WTC11 (cell line): ENCODE data around the gene SCPEP1. TPM values are rescaled to one million over a fixed set of nuclear protein-coding genes. Genes with fewer than 3 reads are reported as not detected.

Experiments used
- ATAC-seq: fragments of 200-7000 bp; cut with Tn5 transposase; 2 replicates; pipeline ENCODE4 v1.10.0; 2021; ENCODE audit warnings: mild to moderate bottlenecking, moderate library complexity
- CTCF ChIA-PET: fragments of 300-600 bp; sonication (Branson Sonifier 250); formaldehyde crosslinking; loops from one replicate; lab custom pipeline; 2021; ENCODE audit warnings: antibody characterized with exemption; lab: Charles Lee
- POLR2A ChIA-PET: fragments of 350-600 bp; sonication (Branson Sonifier 250); formaldehyde crosslinking; loops from one replicate; lab custom pipeline; 2021; ENCODE audit warnings: antibody characterized with exemption; lab: Charles Lee
- DNase-seq: peaks from one replicate; pipeline ENCODE4 v3.0.0; 2021; ENCODE audit warnings: low spot score
- H3K27ac Mint-ChIP-seq: 2 replicates; pipeline ENCODE4 v1.8.0; 2021; ENCODE audit warnings: mixed read lengths
- H3K27me3 Mint-ChIP-seq: 2 replicates; pipeline ENCODE4 v1.8.0; 2021; ENCODE audit warnings: low read depth, mild to moderate bottlenecking, moderate library complexity, mixed read lengths
- H3K36me3 Mint-ChIP-seq: 2 replicates; pipeline ENCODE4 v1.8.0; 2021; ENCODE audit warnings: mixed read lengths
- H3K4me1 Mint-ChIP-seq: 2 replicates; pipeline ENCODE4 v1.8.0; 2022; ENCODE audit warnings: mixed read lengths
- H3K4me3 Mint-ChIP-seq: 2 replicates; pipeline ENCODE4 v1.8.0; 2021; ENCODE audit warnings: mild to moderate bottlenecking, moderate library complexity, mixed read lengths
- H3K9me3 Mint-ChIP-seq: 2 replicates; pipeline ENCODE4 v1.8.0; 2021; ENCODE audit warnings: mixed read lengths
- ARID4B ChIP-seq: sonication (generic); formaldehyde crosslinking; IDR thresholded peaks from 2 replicates; pipeline ENCODE4 v1.8.0; 2023; ENCODE audit warnings: missing genetic modification reagents, mild to moderate bottlenecking, borderline replicate concordance
- ELF4 ChIP-seq: sonication (generic); formaldehyde crosslinking; IDR thresholded peaks from 2 replicates; pipeline ENCODE4 v1.8.1; 2022; ENCODE audit warnings: low read depth, mild to moderate bottlenecking, moderate library complexity, missing genetic modification reagents
- ESRRA ChIP-seq: sonication (generic); formaldehyde crosslinking; IDR thresholded peaks from 2 replicates; pipeline ENCODE4 v1.8.1; 2022; ENCODE audit warnings: mild to moderate bottlenecking, missing genetic modification reagents, borderline replicate concordance
- ETV6 ChIP-seq: sonication (generic); formaldehyde crosslinking; IDR thresholded peaks from 2 replicates; pipeline ENCODE4 v1.8.1; 2022; ENCODE audit warnings: mild to moderate bottlenecking, missing genetic modification reagents
- FOXK1 ChIP-seq: sonication (generic); formaldehyde crosslinking; IDR thresholded peaks from 2 replicates; pipeline ENCODE4 v1.8.0; 2022; ENCODE audit warnings: mild to moderate bottlenecking, moderate library complexity, missing genetic modification reagents
- FOXP1 ChIP-seq: sonication (generic); formaldehyde crosslinking; IDR thresholded peaks from 2 replicates; pipeline ENCODE4 v1.8.0; 2022; ENCODE audit warnings: missing genetic modification reagents, mild to moderate bottlenecking, moderate library complexity, borderline replicate concordance
- GRHL2 ChIP-seq: fragments of 250-450 bp; sonication (Bioruptor Pico); IDR thresholded peaks from 2 replicates; pipeline ENCODE4 v1.8.0; 2022; ENCODE audit warnings: mild to moderate bottlenecking, moderate library complexity; ENCODE audit not compliant: insufficient replicate concordance, severe bottlenecking
- JUN ChIP-seq: sonication (generic); formaldehyde crosslinking; IDR thresholded peaks from 2 replicates; pipeline ENCODE4 v1.8.0; 2023; ENCODE audit warnings: mild to moderate bottlenecking, missing genetic modification reagents
- MAX ChIP-seq: sonication (generic); formaldehyde crosslinking; IDR thresholded peaks from 2 replicates; pipeline ENCODE4 v1.8.0; 2022; ENCODE audit warnings: mild to moderate bottlenecking, missing genetic modification reagents
- MYBL2 ChIP-seq: sonication (generic); formaldehyde crosslinking; IDR thresholded peaks from 2 replicates; pipeline ENCODE4 v1.8.1; 2023; ENCODE audit warnings: mild to moderate bottlenecking, moderate library complexity, missing genetic modification reagents
- NFE2L1 ChIP-seq: sonication (generic); formaldehyde crosslinking; IDR thresholded peaks from 2 replicates; pipeline ENCODE4 v1.8.1; 2023; ENCODE audit warnings: missing genetic modification reagents
- PRDM15 ChIP-seq: sonication (generic); formaldehyde crosslinking; IDR thresholded peaks from 2 replicates; pipeline ENCODE4 v1.8.0; 2022; ENCODE audit warnings: missing genetic modification reagents
- RELA ChIP-seq: sonication (generic); formaldehyde crosslinking; IDR thresholded peaks from 2 replicates; pipeline ENCODE4 v1.8.1; 2022; ENCODE audit warnings: missing genetic modification reagents, mild to moderate bottlenecking, borderline replicate concordance
- SP1 ChIP-seq: sonication (generic); formaldehyde crosslinking; conservative IDR thresholded peaks from 2 replicates; pipeline ENCODE4 v1.8.1; 2022; ENCODE audit warnings: missing genetic modification reagents
- TEAD4 ChIP-seq: sonication (generic); formaldehyde crosslinking; IDR thresholded peaks from 2 replicates; pipeline ENCODE4 v1.8.0; 2022; ENCODE audit warnings: mild to moderate bottlenecking, missing genetic modification reagents
- TP53 ChIP-seq: sonication (generic); formaldehyde crosslinking; IDR thresholded peaks from 2 replicates; pipeline ENCODE4 v1.8.1; 2023; ENCODE audit warnings: mild to moderate bottlenecking, missing genetic modification reagents
- USF2 ChIP-seq: sonication (generic); formaldehyde crosslinking; IDR thresholded peaks from 2 replicates; pipeline ENCODE4 v1.8.1; 2023; ENCODE audit warnings: mild to moderate bottlenecking, missing genetic modification reagents, moderate library complexity
- ZNF121 ChIP-seq: sonication (generic); formaldehyde crosslinking; IDR thresholded peaks from 2 replicates; pipeline ENCODE4 v1.8.0; 2023; ENCODE audit warnings: missing genetic modification reagents
- ZNF138 ChIP-seq: sonication (generic); formaldehyde crosslinking; conservative IDR thresholded peaks from 2 replicates; pipeline ENCODE4 v1.8.1; 2022; ENCODE audit warnings: mild to moderate bottlenecking, moderate library complexity, missing genetic modification reagents
- ZNF263 ChIP-seq: sonication (generic); formaldehyde crosslinking; IDR thresholded peaks from 2 replicates; pipeline ENCODE4 v1.8.1; 2022; ENCODE audit warnings: low read depth, mild to moderate bottlenecking, moderate library complexity, missing genetic modification reagents
- ZNF671 ChIP-seq: fragments of 250-450 bp; sonication (Bioruptor Pico); IDR thresholded peaks from 2 replicates; pipeline ENCODE4 v1.8.0; 2021; ENCODE audit warnings: mild to moderate bottlenecking
- total RNA-seq: library from RNA; stranded (reverse); gene quantifications from 3 replicates; pipeline ENCODE4 v1.2.3, GENCODE V29; 2021

Gene SCPEP1
- total RNA-seq, 1 experiment from 2014 or later, result 49.3 TPM

- TF ChIP-seq PRDM15 (CRISPR knock-in tag) (no peak), NFE2L1 (no peak), FOXK1 (CRISPR knock-in tag) (0 out of 2 replicates have a peak, but pooled peaks have one; percentile 55), ARID4B (CRISPR knock-in tag) (0 out of 2 replicates have a peak, but pooled peaks have one; percentile 21), ZNF121 (CRISPR knock-in tag) (no peak), USF2 (CRISPR knock-in tag) (peak; percentile 93), TP53 (CRISPR knock-in tag) (no peak), SP1 (CRISPR knock-in tag) (0 out of 2 replicates have a peak, but pooled peaks have one; percentile 48), MAX (CRISPR knock-in tag) (no peak; the same call in 1 of the 2 replicates), JUN (no peak)
Measured at GRCh38 chr17:56977673-56978395, at the start of gene SCPEP1 (continued).

- DNase-seq, result no peak
- H3K9me3 Mint-ChIP-seq, result peaks cover 48% of the 10 kb centered on the region
- ChIA-PET CTCF (no interaction called here), POLR2A (no interaction called here)
- no peak for ATAC-seq
- H3K36me3 Mint-ChIP-seq, result peaks cover 52% of the 10 kb centered on the region
- H3K27me3 Mint-ChIP-seq, result no peaks in the 10 kb centered on the region; the same call in 1 of the 2 replicates
- no peak overlapping the region for H3K27ac Mint-ChIP-seq
- H3K4me3 Mint-ChIP-seq, result no peak overlapping the region
- H3K4me1 Mint-ChIP-seq, result peaks cover 34% of the 10 kb centered on the region
- TF ChIP-seq ETV6 (CRISPR knock-in tag), result no peak
- no peak for TF ChIP-seq ARID4B (CRISPR knock-in tag)
- TF ChIP-seq ESRRA, result no peak
- TF ChIP-seq FOXP1 (CRISPR knock-in tag), result no peak
- no peak for TF ChIP-seq ZNF138
- TF ChIP-seq GRHL2 (CRISPR knock-in tag), result no peak
- TF ChIP-seq ZNF671 (CRISPR knock-in tag), result no peak
- no peak for TF ChIP-seq ZNF263 (CRISPR knock-in tag)
- TF ChIP-seq ELF4 (CRISPR knock-in tag), result no peak
- no peak for TF ChIP-seq MYBL2 (CRISPR knock-in tag)
- no peak for TF ChIP-seq RELA (CRISPR knock-in tag)
- no peak for TF ChIP-seq TEAD4 (CRISPR knock-in tag)
Measured at GRCh38 chr17:56928586-56928985, 49.3 kb upstream of the SCPEP1 start.
